Activated naive CD4-positive, alpha-beta T cell treated with anti-CD3 and anti-CD28 coated beads for 36 hours (primary cell): ENCODE data around the gene CHKB. TPM values are rescaled to one million over a fixed set of nuclear protein-coding genes. Genes with fewer than 3 reads are reported as not detected.
A peak's percentile ranks its signal among the peaks of the same experiment; 100 is the strongest.
"Not testable (repeated sequence)": the region's sequence is repeated elsewhere in the genome, so short reads cannot be mapped to it uniquely, and the experiment has no call there.

Experiments
- CTCF ChIA-PET: fragments of 350-600 bp; sonication (Branson Sonifier 250); formaldehyde crosslinking; loops from one replicate; lab custom pipeline; 2021; ENCODE audit warnings: antibody characterized with exemption; lab: Charles Lee
- DNase-seq: peaks from one replicate; pipeline ENCODE4 v3.0.0-alpha.2; 2020
- H3K27ac Mint-ChIP-seq: one replicate; pipeline ENCODE4 v1.8.0; 2021; ENCODE audit warnings: mild to moderate bottlenecking, mixed read lengths
- H3K27me3 Mint-ChIP-seq: one replicate; pipeline ENCODE4 v1.8.0; 2021; ENCODE audit warnings: low read depth, mixed read lengths
- H3K36me3 Mint-ChIP-seq: one replicate; pipeline ENCODE4 v1.8.0; 2021; ENCODE audit warnings: low read depth, mixed read lengths
- H3K4me1 Mint-ChIP-seq: one replicate; pipeline ENCODE4 v1.8.0; 2021; ENCODE audit warnings: low read depth, mixed read lengths
- H3K4me3 Mint-ChIP-seq: one replicate; pipeline ENCODE4 v1.8.0; 2021; ENCODE audit warnings: mild to moderate bottlenecking, moderate library complexity, mixed read lengths
- H3K9me3 Mint-ChIP-seq: one replicate; pipeline ENCODE4 v1.8.0; 2021; ENCODE audit warnings: mixed read lengths
- intact Hi-C: fragments of 100-400 bp; cut with micrococcal nuclease; formaldehyde crosslinking; loops from one replicate; pipeline ENCODE4 v1.15.1; 2023
- total RNA-seq, 2 experiments: library from RNA; stranded (reverse); gene quantifications; one replicate each; pipeline ENCODE4 v1.2.3, GENCODE V29; 2021

The CHKB gene
- total RNA-seq, 2 experiments from 2014 or later: 71.0 to 81.4 TPM

- CTCF ChIA-PET: interaction anchor here (0.6 to 2.9 kb wide), 16 partner anchors 9 to 305 kb away, joined by 3 to 13 read pairs (median 3); partner anchors contain the start of genes LMF2, NCAPH2, SCO2 and SYCE3
- H3K36me3 Mint-ChIP-seq: peaks cover 6% of the 10 kb centered on the region
- H3K9me3 Mint-ChIP-seq: no peaks in the 10 kb centered on the region
- H3K27me3 Mint-ChIP-seq: no peaks in the 10 kb centered on the region
- DNase-seq: peak; percentile 75
- peaks cover 40% of the 10 kb centered on the region for H3K4me1 Mint-ChIP-seq
- peak overlapping the region; percentile 82 for H3K27ac Mint-ChIP-seq
- intact Hi-C loops: loop anchor here (1.0 kb wide), 2 partner anchors 9 to 72 kb away; no protein-coding TSS in a partner anchor
- H3K4me3 Mint-ChIP-seq: peak overlapping the region; percentile 74
Measured at GRCh38 chr22:50548040-50548920, 34.4 kb downstream of the CHKB start.

- Mint-ChIP-seq H3K9me3 (no peaks in the 10 kb centered on the region), H3K4me3 (peak overlapping the region; percentile 63), H3K36me3 (peaks cover 6% of the 10 kb centered on the region), H3K4me1 (peaks cover 43% of the 10 kb centered on the region), H3K27ac (peak overlapping the region; percentile 53), H3K27me3 (no peaks in the 10 kb centered on the region)
- CTCF ChIA-PET: interaction anchor here (0.8 to 2.9 kb wide), 12 partner anchors 8 to 73 kb away, joined by 3 to 13 read pairs (median 4); partner anchors contain the start of gene SCO2
- no peak for DNase-seq
- intact Hi-C loops: no loop called here
Measured at GRCh38 chr22:50547263-50547985, 35.2 kb downstream of the CHKB start.

GRCh38 chr22:50546326-50547262 lies 36.1 kb downstream of the CHKB start:
- peaks cover 51% of the 10 kb centered on the region for H3K4me1 Mint-ChIP-seq
- CTCF ChIA-PET: interaction anchor here (1.0 to 2.9 kb wide), 8 partner anchors 13 to 74 kb away, joined by 3 to 13 read pairs (median 8); partner anchors contain the start of genes SCO2 and SYCE3
- peaks cover 1% of the 10 kb centered on the region for H3K9me3 Mint-ChIP-seq
- intact Hi-C loops: no loop called here
- no peak overlapping the region for H3K4me3 Mint-ChIP-seq
- no peaks in the 10 kb centered on the region for H3K27me3 Mint-ChIP-seq
- no peak for DNase-seq
- H3K36me3 Mint-ChIP-seq: peaks cover 8% of the 10 kb centered on the region
- peak overlapping the region; percentile 74 for H3K27ac Mint-ChIP-seq

GRCh38 chr22:50545522-50546325 lies 36.9 kb downstream of the CHKB start, which contains the start of gene KLHDC7B:
TSS of gene KLHDC7B (plus strand) at chr22:50545899. CDS start at chr22:50546244, 345 bp downstream.
- H3K9me3 Mint-ChIP-seq: peaks cover 1% of the 10 kb centered on the region
- H3K36me3 Mint-ChIP-seq: peaks cover 8% of the 10 kb centered on the region
- H3K4me1 Mint-ChIP-seq: peaks cover 57% of the 10 kb centered on the region
- H3K4me3 Mint-ChIP-seq: peak within 1 kb of the TSS; percentile 62
- intact Hi-C loops: loop anchor here (2.0 kb wide), 1 partner anchor 19 kb away; no protein-coding TSS in a partner anchor
- CTCF ChIA-PET: interaction anchor here (0.6 to 1.9 kb wide), 6 partner anchors 10 to 75 kb away, joined by 3 to 11 read pairs (median 5); partner anchors contain the start of genes SCO2 and SYCE3
- DNase-seq: peak; percentile 44
- H3K27me3 Mint-ChIP-seq: no peaks in the 10 kb centered on the region
- H3K27ac Mint-ChIP-seq: peak within 1 kb of the TSS; percentile 74

GRCh38 chr22:50544746-50545253 lies 37.8 kb downstream of the CHKB start:
- intact Hi-C loops: loop anchor here (1.0 to 2.0 kb wide), 4 partner anchors 18 to 76 kb away; partner anchors contain the start of genes CHKB and NCAPH2
- peaks cover 2% of the 10 kb centered on the region for H3K36me3 Mint-ChIP-seq
- DNase-seq: peak; percentile 60
- H3K9me3 Mint-ChIP-seq: peaks cover 1% of the 10 kb centered on the region
- peaks cover 55% of the 10 kb centered on the region for H3K4me1 Mint-ChIP-seq
- peak overlapping the region; percentile 74 for H3K27ac Mint-ChIP-seq
- CTCF ChIA-PET: interaction anchor here (0.6 to 1.9 kb wide), 6 partner anchors 9 to 76 kb away, joined by 3 to 11 read pairs (median 5); partner anchors contain the start of genes SCO2 and SYCE3
- peak overlapping the region; percentile 62 for H3K4me3 Mint-ChIP-seq
- H3K27me3 Mint-ChIP-seq: no peaks in the 10 kb centered on the region

- H3K9me3 Mint-ChIP-seq: peaks cover 1% of the 10 kb centered on the region
- CTCF ChIA-PET: interaction anchor here (0.6 to 1.8 kb wide), 5 partner anchors 8 to 77 kb away, joined by 3 to 6 read pairs (median 5); partner anchors contain the start of gene SCO2
- peaks cover 2% of the 10 kb centered on the region for H3K36me3 Mint-ChIP-seq
- H3K4me1 Mint-ChIP-seq: peaks cover 60% of the 10 kb centered on the region
- H3K27me3 Mint-ChIP-seq: no peaks in the 10 kb centered on the region
- peak; percentile 92 for DNase-seq
- H3K27ac Mint-ChIP-seq: peak overlapping the region; percentile 72
- intact Hi-C loops: loop anchor here (1.0 to 2.0 kb wide), 4 partner anchors 17 to 76 kb away; partner anchors contain the start of genes CHKB and NCAPH2
- peak overlapping the region; percentile 62 for H3K4me3 Mint-ChIP-seq
Measured at GRCh38 chr22:50544078-50544745, 38.4 kb downstream of the CHKB start.

- no peaks in the 10 kb centered on the region for H3K27me3 Mint-ChIP-seq
- peak overlapping the region; percentile 98 for H3K27ac Mint-ChIP-seq
- DNase-seq: peak; percentile 71
- CTCF ChIA-PET: no interaction called here
- H3K4me1 Mint-ChIP-seq: peaks cover 71% of the 10 kb centered on the region
- peak overlapping the region; percentile 22 for H3K4me3 Mint-ChIP-seq
- H3K36me3 Mint-ChIP-seq: peaks cover 5% of the 10 kb centered on the region
- peaks cover 1% of the 10 kb centered on the region for H3K9me3 Mint-ChIP-seq
- intact Hi-C loops: no loop called here
Measured at GRCh38 chr22:50542416-50542927, 40.2 kb downstream of the CHKB start.

- peak; percentile 71 for DNase-seq
- H3K4me1 Mint-ChIP-seq: peaks cover 77% of the 10 kb centered on the region
- H3K4me3 Mint-ChIP-seq: peak overlapping the region; percentile 2
- H3K36me3 Mint-ChIP-seq, intact Hi-C loops, H3K27me3 Mint-ChIP-seq, H3K9me3 Mint-ChIP-seq: not testable (repeated sequence)
- CTCF ChIA-PET: interaction anchor here (0.7 kb wide), 1 partner anchor 20 kb away, joined by 4 read pairs; no protein-coding TSS in a partner anchor
- H3K27ac Mint-ChIP-seq: peak overlapping the region; percentile 98
Measured at GRCh38 chr22:50541667-50542026, 41.0 kb downstream of the CHKB start.

GRCh38 chr22:50540381-50540780 lies 42.3 kb downstream of the CHKB start:
- intact Hi-C loops: no loop called here
- peaks cover 72% of the 10 kb centered on the region for H3K4me1 Mint-ChIP-seq
- H3K27ac Mint-ChIP-seq: peak overlapping the region; percentile 98
- peaks cover 1% of the 10 kb centered on the region for H3K9me3 Mint-ChIP-seq
- no peak for DNase-seq
- H3K36me3 Mint-ChIP-seq: peaks cover 5% of the 10 kb centered on the region
- H3K27me3 Mint-ChIP-seq: no peaks in the 10 kb centered on the region
- CTCF ChIA-PET: interaction anchor here (0.7 to 5.8 kb wide), 6 partner anchors 8 to 80 kb away, joined by 4 to 39 read pairs (median 8); partner anchors contain the start of genes SCO2 and SYCE3
- peak overlapping the region; percentile 46 for H3K4me3 Mint-ChIP-seq
